Measurements from ENCODE around the gene IGFBP1.

IGFBP1 gene

GRCh38 chr7:45892407-45893035 is 4.2 kb downstream of the IGFBP1 start:
- no peak overlapping the region for H3K27ac ChIP-seq (replicated peaks)
- H3K4me3 ChIP-seq (replicated peaks; ENCODE audit: insufficient read depth, low read length) = no peak overlapping the region
- TF ChIP-seq POLR2AphosphoS5 (IDR thresholded peaks at IDR 0.05; ENCODE audit: low read depth) = no peak
- TF ChIP-seq GABPA (IDR thresholded peaks at IDR 0.05; ENCODE audit: low read depth) = no peak
- TF ChIP-seq, protein P1, sequence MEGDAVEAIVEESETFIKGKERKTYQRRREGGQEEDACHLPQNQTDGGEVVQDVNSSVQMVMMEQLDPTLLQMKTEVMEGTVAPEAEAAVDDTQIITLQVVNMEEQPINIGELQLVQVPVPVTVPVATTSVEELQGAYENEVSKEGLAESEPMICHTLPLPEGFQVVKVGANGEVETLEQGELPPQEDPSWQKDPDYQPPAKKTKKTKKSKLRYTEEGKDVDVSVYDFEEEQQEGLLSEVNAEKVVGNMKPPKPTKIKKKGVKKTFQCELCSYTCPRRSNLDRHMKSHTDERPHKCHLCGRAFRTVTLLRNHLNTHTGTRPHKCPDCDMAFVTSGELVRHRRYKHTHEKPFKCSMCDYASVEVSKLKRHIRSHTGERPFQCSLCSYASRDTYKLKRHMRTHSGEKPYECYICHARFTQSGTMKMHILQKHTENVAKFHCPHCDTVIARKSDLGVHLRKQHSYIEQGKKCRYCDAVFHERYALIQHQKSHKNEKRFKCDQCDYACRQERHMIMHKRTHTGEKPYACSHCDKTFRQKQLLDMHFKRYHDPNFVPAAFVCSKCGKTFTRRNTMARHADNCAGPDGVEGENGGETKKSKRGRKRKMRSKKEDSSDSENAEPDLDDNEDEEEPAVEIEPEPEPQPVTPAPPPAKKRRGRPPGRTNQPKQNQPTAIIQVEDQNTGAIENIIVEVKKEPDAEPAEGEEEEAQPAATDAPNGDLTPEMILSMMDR (IDR thresholded peaks at IDR 0.05; ENCODE audit: insufficient read depth, low read length) = no peak
- no peak for TF ChIP-seq SPI1 (IDR thresholded peaks at IDR 0.05; ENCODE audit: borderline replicate concordance, low read depth)
- no peak for TF ChIP-seq REST (IDR thresholded peaks at IDR 0.05; ENCODE audit: insufficient replicate concordance, low read depth)
- no peak for DNase-seq (ENCODE audit: low read depth in 1 of 2, low spot score in 1 of 2)
- peaks cover 21% of the 10 kb centered on the region for H3K27me3 ChIP-seq (ENCODE audit: insufficient read depth, poor library complexity, severe bottlenecking)

GRCh38 chr7:45893374-45893995 is 5.2 kb downstream of the IGFBP1 start:
- TF ChIP-seq REST (IDR thresholded peaks at IDR 0.05; ENCODE audit: insufficient replicate concordance, low read depth) (no peak), GABPA (IDR thresholded peaks at IDR 0.05; ENCODE audit: low read depth) (no peak), SPI1 (IDR thresholded peaks at IDR 0.05; ENCODE audit: borderline replicate concordance, low read depth) (no peak), POLR2AphosphoS5 (IDR thresholded peaks at IDR 0.05; ENCODE audit: low read depth) (no peak)
- TF ChIP-seq, protein P1 (IDR thresholded peaks at IDR 0.05; ENCODE audit: insufficient read depth, low read length) = no peak
- H3K27me3 ChIP-seq (ENCODE audit: insufficient read depth, poor library complexity, severe bottlenecking) = peaks cover 12% of the 10 kb centered on the region
- no peak overlapping the region for H3K27ac ChIP-seq (replicated peaks)
- no peak overlapping the region for H3K4me3 ChIP-seq (replicated peaks; ENCODE audit: insufficient read depth, low read length)
- no peak for DNase-seq (ENCODE audit: low read depth in 1 of 2, low spot score in 1 of 2)

DNA sequence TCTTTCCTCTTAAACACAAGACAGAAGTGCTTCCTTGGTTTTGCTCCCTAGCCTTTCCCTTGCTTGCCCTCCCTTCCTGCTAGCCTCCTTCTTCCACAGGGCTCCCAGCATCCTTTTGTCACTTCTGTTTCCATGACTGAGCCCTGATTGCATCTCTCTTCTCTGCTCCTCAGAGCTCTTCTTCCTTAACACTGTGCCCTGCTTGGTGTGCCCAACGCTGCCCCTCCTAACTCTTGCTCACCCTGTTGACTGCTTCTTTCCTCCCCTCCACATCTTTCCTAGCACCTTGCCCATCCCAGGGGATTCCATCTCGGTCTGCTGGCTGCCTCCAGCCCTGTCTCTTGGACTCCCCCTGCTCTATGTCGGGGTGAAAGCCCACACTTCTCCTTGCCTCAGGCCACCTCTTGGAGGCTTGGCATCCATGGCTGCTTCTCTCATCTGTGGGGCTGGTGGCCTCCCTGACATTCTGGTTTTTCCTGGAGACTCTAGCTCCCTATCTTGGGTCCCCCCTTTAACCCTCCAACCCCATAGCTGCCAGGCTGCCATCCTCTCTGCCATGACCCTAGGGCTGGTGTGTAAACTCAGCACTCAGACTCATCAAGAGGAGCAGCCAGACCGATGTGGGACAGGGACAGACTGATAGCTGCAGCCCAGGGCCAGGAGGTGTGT is 5.8 kb downstream of the IGFBP1 start:
- H3K4me3 ChIP-seq (replicated peaks; ENCODE audit: insufficient read depth, low read length) = no peak overlapping the region
- DNase-seq (ENCODE audit: low read depth in 1 of 2, low spot score in 1 of 2) = no peak
- TF ChIP-seq REST (IDR thresholded peaks at IDR 0.05; ENCODE audit: insufficient replicate concordance, low read depth) (no peak), GABPA (IDR thresholded peaks at IDR 0.05; ENCODE audit: low read depth) (no peak), POLR2AphosphoS5 (IDR thresholded peaks at IDR 0.05; ENCODE audit: low read depth) (no peak), SPI1 (IDR thresholded peaks at IDR 0.05; ENCODE audit: borderline replicate concordance, low read depth) (no peak)
- TF ChIP-seq, protein P1 (IDR thresholded peaks at IDR 0.05; ENCODE audit: insufficient read depth, low read length) = no peak
- H3K27me3 ChIP-seq (ENCODE audit: insufficient read depth, poor library complexity, severe bottlenecking) = peaks cover 10% of the 10 kb centered on the region
- no peak overlapping the region for H3K27ac ChIP-seq (replicated peaks)
